ENCODE results near the gene MED13L. TPM values are rescaled to one million over a fixed set of nuclear protein-coding genes. Genes with fewer than 3 reads are reported as not detected.

The MED13L gene
- total and polyA plus RNA-seq, 2 of the 8 experiments (the other 6 are each of a cell fraction or from before 2014, with no cell fraction given): 15.9 to 51.7 TPM

DNA sequence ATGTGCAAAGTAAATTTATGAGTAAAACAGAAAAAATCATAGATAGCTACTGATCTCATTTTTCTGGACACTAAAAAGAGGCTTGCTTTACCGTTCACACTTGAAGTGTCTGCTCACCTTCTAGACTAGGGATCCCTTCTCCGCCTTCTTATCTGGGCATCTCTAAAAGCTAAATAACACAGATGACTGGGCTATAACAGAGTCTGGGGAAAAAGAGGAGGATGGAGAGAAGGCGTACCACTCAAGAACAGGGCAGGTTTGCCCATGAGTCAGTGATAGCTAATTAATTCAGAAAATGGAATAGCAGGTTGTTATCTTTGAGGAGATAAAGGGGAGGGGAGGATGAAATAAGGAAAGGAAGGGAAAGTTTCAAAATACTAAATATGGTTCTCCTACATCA lies 185.3 kb downstream of the MED13L start:
- H3K27ac ChIP-seq (ENCODE audit: low read depth, low read length): no peak overlapping the region
- peaks cover 0 to 17% of the 10 kb centered on the region in 2 experiments; a peak in 3 of 4 replicates for H3K79me2 ChIP-seq (ENCODE audit: control insufficient read depth in 1 of 2, insufficient read depth in 2 of 2, low read length in 2 of 2)
- H4K91ac ChIP-seq (replicated peaks; ENCODE audit: insufficient read length, low read length): no peak overlapping the region
- no peak for DNase-seq (ENCODE audit: low read depth in 1 of 2, low spot score in 2 of 2)
- WGBS, 2 experiments (ENCODE audit: extremely low coverage in 1 of 2, insufficient coverage in 1 of 2, insufficient read length in 1 of 2, insufficient replicate concordance in 2 of 2, low coverage in 1 of 2, low lambda C conversion rate in 2 of 2, missing lambda C conversion rate in 1 of 2): 91% methylated on average over 3 of the region's 3 CpGs; no CpG with 5 or more reads in 1 of the 2 experiments
- H3K9me3 ChIP-seq (ENCODE audit: insufficient read depth in 2 of 2, low read depth in 1 of 2, low read length in 1 of 2): no peaks in the 10 kb centered on the region
- no peak overlapping the region for H3K18ac ChIP-seq (ENCODE audit: extremely low read depth, low read length)
- ChIA-PET CTCF (ENCODE audit: partially characterized antibody) (interaction anchor here (1.0 to 1.3 kb wide), 2 partner anchors 31 to 109 kb away, joined by 3 read pairs; no protein-coding TSS in a partner anchor), POLR2A (ENCODE audit: partially characterized antibody) (no interaction called here)
- no peak overlapping the region for H2BK15ac ChIP-seq (ENCODE audit: low read length)
- H2BK12ac ChIP-seq (ENCODE audit: low read depth, low read length): no peak overlapping the region
- H3K14ac ChIP-seq (ENCODE audit: insufficient read length): no peak overlapping the region
- H2AFZ ChIP-seq (ENCODE audit: low read length): no peak overlapping the region
- H3K4ac ChIP-seq (replicated peaks; ENCODE audit: insufficient read length, low read depth, low read length): no peak overlapping the region
- no peak overlapping the region for H2BK20ac ChIP-seq (ENCODE audit: low read length)
- H3K36me3 ChIP-seq (ENCODE audit: control insufficient read depth in 2 of 4, insufficient read depth in 4 of 4, low read length in 3 of 4): no peaks in the 10 kb centered on the region
- H3K9ac ChIP-seq (replicated peaks in 1 of 4; ENCODE audit: extremely low read depth in 1 of 4, low read depth in 3 of 4, low read length in 3 of 4): no peak overlapping the region
- H3K56ac ChIP-seq (replicated peaks; ENCODE audit: insufficient read length, low read depth, low read length): no peak overlapping the region
- H3K4me1 ChIP-seq (replicated peaks in 1 of 4; ENCODE audit: control insufficient read depth in 3 of 4, insufficient read depth in 4 of 4, low read length in 3 of 4): peaks cover 0 to 6% (median 3%) of the 10 kb centered on the region in 4 experiments; a peak in 2 of 7 replicates
- H3K4me3 ChIP-seq (ENCODE audit: extremely low read depth in 1 of 4, insufficient read depth in 2 of 4, low read depth in 3 of 4, low read length in 4 of 4): no peak overlapping the region
- no peak for FAIRE-seq
- H3K23ac ChIP-seq (ENCODE audit: insufficient read length): no peak overlapping the region
- no peak overlapping the region for H2AK5ac ChIP-seq (ENCODE audit: low read depth, low read length)
- H4K5ac ChIP-seq (ENCODE audit: insufficient read length, low read depth, low read length): no peak overlapping the region
- TF ChIP-seq CHD2 (IDR thresholded peaks at IDR 0.05; ENCODE audit: low read length): no peak
- no peak for TF ChIP-seq ZNF274 (IDR thresholded peaks at IDR 0.05; ENCODE audit: borderline replicate concordance, extremely low read depth, low read length)
- no peak for TF ChIP-seq POLR2A (IDR thresholded peaks at IDR 0.05; ENCODE audit: control extremely low read depth in 1 of 2, low read depth in 2 of 2, low read length in 2 of 2)
- TF ChIP-seq CHD1 (IDR thresholded peaks at IDR 0.05; ENCODE audit: low read depth, low read length): no peak
- TF ChIP-seq SRF (IDR thresholded peaks at IDR 0.05; ENCODE audit: low read depth, low read length): no peak
- no peak for TF ChIP-seq TBP (IDR thresholded peaks at IDR 0.05; ENCODE audit: low read depth, low read length)
- TF ChIP-seq SUZ12 (IDR thresholded peaks at IDR 0.05; ENCODE audit: low read length): no peak
- TF ChIP-seq EP300 (IDR thresholded peaks at IDR 0.05; ENCODE audit: borderline replicate concordance in 1 of 2, low read depth in 2 of 2, low read length in 2 of 2): no peak
- TF ChIP-seq CEBPB (IDR thresholded peaks at IDR 0.05; ENCODE audit: low read depth, low read length): no peak
- TF ChIP-seq EGR1 (IDR thresholded peaks at IDR 0.05; ENCODE audit: borderline replicate concordance, low read depth, low read length): no peak
- H4K20me1 ChIP-seq (replicated peaks in 1 of 2; ENCODE audit: control insufficient read depth in 1 of 2, insufficient read depth in 2 of 2, low read length in 2 of 2): no peaks in the 10 kb centered on the region
- peaks cover 2% of the 10 kb centered on the region; the same call in 1 of the 2 replicates for H3K79me1 ChIP-seq (ENCODE audit: low read depth, low read length)
- 0 out of 2 replicates have a peak, but pooled peaks cover 2% of the 10 kb centered on the region for H3K23me2 ChIP-seq (ENCODE audit: low read depth, low read length)
- no peak overlapping the region for H2BK5ac ChIP-seq (ENCODE audit: low read depth, low read length)
- H3K4me2 ChIP-seq (ENCODE audit: insufficient read depth in 1 of 2, low read depth in 2 of 2, low read length in 2 of 2): no peak overlapping the region
- H3K27me3 ChIP-seq (replicated peaks in 1 of 4; ENCODE audit: control insufficient read depth in 3 of 4, extremely low read depth in 1 of 4, insufficient read depth in 3 of 4, low read length in 3 of 4): no peaks in the 10 kb centered on the region
- H4K8ac ChIP-seq (ENCODE audit: extremely low read depth, insufficient read depth, low read length): no peak overlapping the region
- H2BK120ac ChIP-seq (replicated peaks; ENCODE audit: low read depth, low read length): no peak overlapping the region
